IPS-15b (cell line): ENCODE results near the gene PRICKLE4.

Experiments used
- H3K27me3 ChIP-seq: one replicate; pipeline ENCODE4 v1.6.1; 2013; ENCODE audit warnings: low read length; ENCODE audit not compliant: control insufficient read depth, insufficient read depth
- H3K36me3 ChIP-seq: one replicate; pipeline ENCODE4 v1.6.1; 2013; ENCODE audit warnings: low read length; ENCODE audit not compliant: control insufficient read depth, insufficient read depth
- H3K4me1 ChIP-seq: one replicate; pipeline ENCODE4 v1.6.1; 2013; ENCODE audit warnings: mild to moderate bottlenecking, low read length; ENCODE audit not compliant: control insufficient read depth, insufficient read depth
- H3K4me3 ChIP-seq: one replicate; pipeline ENCODE4 v1.5.1; 2013; ENCODE audit warnings: low read depth, low read length
- H3K9ac ChIP-seq: one replicate; pipeline ENCODE4 v1.6.1; 2013; ENCODE audit warnings: low read depth, mild to moderate bottlenecking, low read length
- H3K9me3 ChIP-seq: one replicate; pipeline ENCODE4 v1.6.1; 2013; ENCODE audit warnings: mild to moderate bottlenecking, low read length; ENCODE audit not compliant: control insufficient read depth, insufficient read depth

PRICKLE4 gene

GRCh38 chr6:41767112-41767833, 13.3 kb upstream of the PRICKLE4 start:
- H3K4me3 ChIP-seq: no peak overlapping the region
- no peaks in the 10 kb centered on the region for H3K9me3 ChIP-seq

GRCh38 chr6:41768545-41769308, 11.9 kb upstream of the PRICKLE4 start:
- Histone ChIP-seq H3K9ac (no peak overlapping the region), H3K27me3 (no peaks in the 10 kb centered on the region), H3K36me3 (peaks cover 9% of the 10 kb centered on the region), H3K4me1 (peaks cover 3% of the 10 kb centered on the region), H3K9me3 (no peaks in the 10 kb centered on the region), H3K4me3 (no peak overlapping the region)

More at GRCh38 chr6:41767112-41767833, 13.3 kb upstream of the PRICKLE4 start:
- Histone ChIP-seq H3K9ac (no peak overlapping the region), H3K27me3 (no peaks in the 10 kb centered on the region), H3K36me3 (peaks cover 9% of the 10 kb centered on the region), H3K4me1 (peaks cover 3% of the 10 kb centered on the region)

GRCh38 chr6:41769376-41769775, 11.2 kb upstream of the PRICKLE4 start:
- H3K36me3 ChIP-seq: peaks cover 9% of the 10 kb centered on the region
- peaks cover 3% of the 10 kb centered on the region for H3K4me1 ChIP-seq
- no peak overlapping the region for H3K4me3 ChIP-seq
- no peaks in the 10 kb centered on the region for H3K27me3 ChIP-seq
- no peak overlapping the region for H3K9ac ChIP-seq
- no peaks in the 10 kb centered on the region for H3K9me3 ChIP-seq

GRCh38 chr6:41770381-41771057, 10.1 kb upstream of the PRICKLE4 start:
- Histone ChIP-seq H3K4me1 (peaks cover 3% of the 10 kb centered on the region), H3K9ac (no peak overlapping the region), H3K4me3 (no peak overlapping the region), H3K27me3 (no peaks in the 10 kb centered on the region), H3K36me3 (peaks cover 17% of the 10 kb centered on the region), H3K9me3 (no peaks in the 10 kb centered on the region)

- no peak overlapping the region for H3K9ac ChIP-seq
- peaks cover 17% of the 10 kb centered on the region for H3K36me3 ChIP-seq
- H3K4me3 ChIP-seq: no peak overlapping the region
- H3K9me3 ChIP-seq: no peaks in the 10 kb centered on the region
- no peaks in the 10 kb centered on the region for H3K27me3 ChIP-seq
- peaks cover 3% of the 10 kb centered on the region for H3K4me1 ChIP-seq
Measured at GRCh38 chr6:41771058-41771983, 9.3 kb upstream of the PRICKLE4 start.

GRCh38 chr6:41774841-41775240, 5.7 kb upstream of the PRICKLE4 start:
- no peaks in the 10 kb centered on the region for H3K27me3 ChIP-seq
- H3K9me3 ChIP-seq: no peaks in the 10 kb centered on the region
- H3K4me1 ChIP-seq: no peaks in the 10 kb centered on the region
- no peak overlapping the region for H3K9ac ChIP-seq
- H3K36me3 ChIP-seq: peaks cover 17% of the 10 kb centered on the region
- no peak overlapping the region for H3K4me3 ChIP-seq

GRCh38 chr6:41775293-41775882, 5.2 kb upstream of the PRICKLE4 start:
- Histone ChIP-seq H3K9me3 (no peaks in the 10 kb centered on the region), H3K9ac (no peak overlapping the region), H3K4me1 (no peaks in the 10 kb centered on the region), H3K4me3 (no peak overlapping the region), H3K27me3 (no peaks in the 10 kb centered on the region), H3K36me3 (peaks cover 14% of the 10 kb centered on the region)

GRCh38 chr6:41777551-41778285, 2.9 kb upstream of the PRICKLE4 start:
- Histone ChIP-seq H3K9ac (no peak overlapping the region), H3K4me1 (peaks cover 5% of the 10 kb centered on the region), H3K36me3 (peaks cover 9% of the 10 kb centered on the region), H3K27me3 (peaks cover 16% of the 10 kb centered on the region), H3K9me3 (no peaks in the 10 kb centered on the region), H3K4me3 (no peak overlapping the region)

- Histone ChIP-seq H3K4me3 (peak overlapping the region; percentile 89), H3K9me3 (no peaks in the 10 kb centered on the region), H3K36me3 (peaks cover 9% of the 10 kb centered on the region), H3K9ac (no peak overlapping the region), H3K27me3 (peaks cover 28% of the 10 kb centered on the region), H3K4me1 (peaks cover 5% of the 10 kb centered on the region)
Measured at GRCh38 chr6:41778895-41779294, 1.7 kb upstream of the PRICKLE4 start.

- no peak overlapping the region for H3K9ac ChIP-seq
- H3K36me3 ChIP-seq: peaks cover 9% of the 10 kb centered on the region
- H3K9me3 ChIP-seq: no peaks in the 10 kb centered on the region
- peak overlapping the region; percentile 89 for H3K4me3 ChIP-seq
- H3K4me1 ChIP-seq: peaks cover 5% of the 10 kb centered on the region
- H3K27me3 ChIP-seq: peaks cover 32% of the 10 kb centered on the region
Measured at GRCh38 chr6:41779336-41779735, 1.2 kb upstream of the PRICKLE4 start.
